Measurements from ENCODE around the gene TEX38. TPM values are rescaled to one million over a fixed set of nuclear protein-coding genes. Genes with fewer than 3 reads are reported as not detected.
A peak's percentile ranks its signal among the peaks of the same experiment; 100 is the strongest.

The TEX38 gene
- total and polyA plus RNA-seq, 2 of the 13 experiments (the other 11 are each of a cell fraction or from before 2014, with no cell fraction given) = 0.18 TPM; not detected in 1

- TF ChIP-seq HDAC6 (IDR thresholded peaks at IDR 0.05; ENCODE audit: low read depth, low read length) (no peak), RNF2 (conservative IDR thresholded peaks at IDR 0.05; ENCODE audit: low read depth) (peak; percentile 62; the same call in 1 of the 2 replicates), HMGXB3 (CRISPR knock-in tag; IDR thresholded peaks at IDR 0.05; ENCODE audit: borderline replicate concordance) (peak; percentile 100), JUN (CRISPR knock-in tag; IDR thresholded peaks at IDR 0.05) (no peak), HMG20B (CRISPR knock-in tag; conservative IDR thresholded peaks at IDR 0.05) (no peak), RELA (CRISPR knock-in tag; IDR thresholded peaks at IDR 0.05) (no peak), JUNB (CRISPR knock-in tag; IDR thresholded peaks at IDR 0.05; ENCODE audit: borderline replicate concordance) (no peak), DNMT3B (CRISPR knock-in tag; conservative IDR thresholded peaks at IDR 0.05) (peak; percentile 45; the same call in 1 of the 2 replicates), SUZ12 (IDR thresholded peaks at IDR 0.05; ENCODE audit: low read depth, low read length) (no peak), ZIK1 (CRISPR knock-in tag; IDR thresholded peaks at IDR 0.05; ENCODE audit: borderline replicate concordance, low read depth) (0 out of 2 replicates have a peak, but pooled peaks have one; percentile 41), PRMT3 (CRISPR knock-in tag; IDR thresholded peaks at IDR 0.05; ENCODE audit: borderline replicate concordance, low read depth) (no peak), PRDM10 (CRISPR knock-in tag; IDR thresholded peaks at IDR 0.05; ENCODE audit: low read depth) (no peak), KDM4B (CRISPR knock-in tag; IDR thresholded peaks at IDR 0.05) (peak; percentile 69; the same call in 1 of the 2 replicates), ARID5B (CRISPR knock-in tag; IDR thresholded peaks at IDR 0.05) (peak; percentile 49), MAX (IDR thresholded peaks at IDR 0.05) (peak; percentile 57)
These were observed 47.3 kb downstream of the TEX38 start, which contains the start of gene EFCAB14 (continued) for GRCh38 chr1:46718727-46719622.
